ENCODE measurements around the gene DIPK1A.

The DIPK1A gene

GRCh38 chr1:92792340-92792782 lies 168.9 kb downstream of the DIPK1A start:
- DNase-seq (ENCODE audit: low spot score) = no peak
